ENCODE measurements around the gene GP1BA.

The GP1BA gene

DNA sequence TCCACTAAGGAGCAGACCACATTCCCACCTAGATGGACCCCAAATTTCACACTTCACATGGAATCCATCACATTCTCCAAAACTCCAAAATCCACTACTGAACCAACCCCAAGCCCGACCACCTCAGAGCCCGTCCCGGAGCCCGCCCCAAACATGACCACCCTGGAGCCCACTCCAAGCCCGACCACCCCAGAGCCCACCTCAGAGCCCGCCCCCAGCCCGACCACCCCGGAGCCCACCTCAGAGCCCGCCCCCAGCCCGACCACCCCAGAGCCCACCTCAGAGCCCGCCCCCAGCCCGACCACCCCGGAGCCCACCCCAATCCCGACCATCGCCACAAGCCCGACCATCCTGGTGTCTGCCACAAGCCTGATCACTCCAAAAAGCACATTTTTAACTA is 1.6 kb downstream of the GP1BA start:
- no peak for DNase-seq (ENCODE audit: extremely low read depth, insufficient read length)
- TF ChIP-seq, protein P1, sequence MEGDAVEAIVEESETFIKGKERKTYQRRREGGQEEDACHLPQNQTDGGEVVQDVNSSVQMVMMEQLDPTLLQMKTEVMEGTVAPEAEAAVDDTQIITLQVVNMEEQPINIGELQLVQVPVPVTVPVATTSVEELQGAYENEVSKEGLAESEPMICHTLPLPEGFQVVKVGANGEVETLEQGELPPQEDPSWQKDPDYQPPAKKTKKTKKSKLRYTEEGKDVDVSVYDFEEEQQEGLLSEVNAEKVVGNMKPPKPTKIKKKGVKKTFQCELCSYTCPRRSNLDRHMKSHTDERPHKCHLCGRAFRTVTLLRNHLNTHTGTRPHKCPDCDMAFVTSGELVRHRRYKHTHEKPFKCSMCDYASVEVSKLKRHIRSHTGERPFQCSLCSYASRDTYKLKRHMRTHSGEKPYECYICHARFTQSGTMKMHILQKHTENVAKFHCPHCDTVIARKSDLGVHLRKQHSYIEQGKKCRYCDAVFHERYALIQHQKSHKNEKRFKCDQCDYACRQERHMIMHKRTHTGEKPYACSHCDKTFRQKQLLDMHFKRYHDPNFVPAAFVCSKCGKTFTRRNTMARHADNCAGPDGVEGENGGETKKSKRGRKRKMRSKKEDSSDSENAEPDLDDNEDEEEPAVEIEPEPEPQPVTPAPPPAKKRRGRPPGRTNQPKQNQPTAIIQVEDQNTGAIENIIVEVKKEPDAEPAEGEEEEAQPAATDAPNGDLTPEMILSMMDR (IDR thresholded peaks at IDR 0.05; ENCODE audit: insufficient read depth, low read length, poor library complexity, severe bottlenecking) = no peak
- Histone ChIP-seq H3K27me3 (replicated peaks; ENCODE audit: control insufficient read depth, insufficient read depth, low read length) (no peaks in the 10 kb centered on the region), H3K36me3 (ENCODE audit: control insufficient read depth, insufficient read depth, low read length) (peaks cover 22% of the 10 kb centered on the region), H3K4me3 (replicated peaks; ENCODE audit: low read depth, low read length) (no peak overlapping the region)

DNA sequence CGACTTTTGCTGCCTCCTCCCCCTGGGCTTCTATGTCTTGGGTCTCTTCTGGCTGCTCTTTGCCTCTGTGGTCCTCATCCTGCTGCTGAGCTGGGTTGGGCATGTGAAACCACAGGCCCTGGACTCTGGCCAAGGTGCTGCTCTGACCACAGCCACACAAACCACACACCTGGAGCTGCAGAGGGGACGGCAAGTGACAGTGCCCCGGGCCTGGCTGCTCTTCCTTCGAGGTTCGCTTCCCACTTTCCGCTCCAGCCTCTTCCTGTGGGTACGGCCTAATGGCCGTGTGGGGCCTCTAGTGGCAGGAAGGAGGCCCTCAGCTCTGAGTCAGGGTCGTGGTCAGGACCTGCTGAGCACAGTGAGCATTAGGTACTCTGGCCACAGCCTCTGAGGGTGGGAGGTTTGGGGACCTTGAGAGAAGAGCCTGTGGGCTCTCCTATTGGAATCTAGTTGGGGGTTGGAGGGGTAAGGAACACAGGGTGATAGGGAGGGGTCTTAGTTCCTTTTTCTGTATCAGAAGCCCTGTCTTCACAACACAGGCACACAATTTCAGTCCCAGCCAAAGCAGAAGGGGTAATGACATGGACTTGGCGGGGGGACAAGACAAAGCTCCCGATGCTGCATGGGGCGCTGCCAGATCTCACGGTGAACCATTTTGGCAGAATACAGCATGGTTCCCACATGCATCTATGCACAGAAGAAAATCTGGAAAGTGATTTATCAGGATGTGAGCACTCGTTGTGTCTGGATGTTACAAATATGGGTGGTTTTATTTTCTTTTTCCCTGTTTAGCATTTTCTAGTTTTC is 2.3 kb downstream of the GP1BA start:
- H3K36me3 ChIP-seq (ENCODE audit: control insufficient read depth, insufficient read depth, low read length) = peaks cover 22% of the 10 kb centered on the region
- peak; percentile 59 for DNase-seq (ENCODE audit: extremely low read depth, insufficient read length)
- no peak overlapping the region for H3K4me3 ChIP-seq (replicated peaks; ENCODE audit: low read depth, low read length)
- no peaks in the 10 kb centered on the region for H3K27me3 ChIP-seq (replicated peaks; ENCODE audit: control insufficient read depth, insufficient read depth, low read length)
- TF ChIP-seq, protein P1 (IDR thresholded peaks at IDR 0.05; ENCODE audit: insufficient read depth, low read length, poor library complexity, severe bottlenecking) = peak; percentile 15

DNA sequence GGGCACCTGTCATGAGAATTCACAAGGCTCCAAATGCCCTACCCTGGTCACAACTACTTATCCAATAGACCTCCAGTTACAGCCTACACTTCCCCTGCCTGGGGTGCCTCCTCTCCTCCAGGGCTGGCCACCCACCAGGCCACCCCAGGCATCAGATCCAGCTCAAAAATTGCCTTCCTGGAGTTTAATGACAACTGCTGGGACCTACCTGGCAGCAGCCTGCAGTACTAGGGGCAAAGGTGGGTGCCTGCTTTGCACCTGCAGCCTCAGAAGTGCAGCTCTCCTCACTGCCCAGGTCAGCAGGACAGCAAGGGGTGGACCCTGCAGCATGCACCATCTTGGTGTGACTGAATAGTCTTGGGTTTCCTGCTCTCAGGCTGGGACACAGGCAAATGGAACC is 3.6 kb downstream of the GP1BA start:
- H3K27me3 ChIP-seq (replicated peaks; ENCODE audit: control insufficient read depth, insufficient read depth, low read length) = no peaks in the 10 kb centered on the region
- no peak for DNase-seq (ENCODE audit: extremely low read depth, insufficient read length)
- TF ChIP-seq, protein P1 (IDR thresholded peaks at IDR 0.05; ENCODE audit: insufficient read depth, low read length, poor library complexity, severe bottlenecking) = no peak
- H3K36me3 ChIP-seq (ENCODE audit: control insufficient read depth, insufficient read depth, low read length) = peaks cover 22% of the 10 kb centered on the region
- H3K4me3 ChIP-seq (replicated peaks; ENCODE audit: low read depth, low read length) = no peak overlapping the region

DNA sequence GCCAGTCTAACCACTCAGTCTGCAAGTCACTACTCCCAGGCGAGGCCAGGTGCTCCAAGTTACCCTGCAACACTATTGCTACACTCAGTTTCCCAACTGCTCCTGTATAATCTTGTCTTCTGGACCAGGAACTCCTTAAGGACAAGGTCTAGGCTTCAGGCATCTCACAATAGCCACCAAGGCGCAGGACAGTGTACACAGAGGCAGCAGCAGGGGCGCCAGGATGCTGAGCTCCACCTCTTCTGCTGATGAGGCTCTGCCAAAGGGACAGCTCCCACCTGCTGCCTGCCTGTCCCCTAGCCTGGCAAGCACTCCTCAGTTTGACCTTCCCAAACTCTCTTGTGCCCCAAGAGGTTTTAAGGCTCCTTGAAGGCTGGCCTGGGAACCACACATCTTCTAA is 4.4 kb downstream of the GP1BA start:
- TF ChIP-seq, protein P1 (IDR thresholded peaks at IDR 0.05; ENCODE audit: insufficient read depth, low read length, poor library complexity, severe bottlenecking) = no peak
- Histone ChIP-seq H3K4me3 (replicated peaks; ENCODE audit: low read depth, low read length) (no peak overlapping the region), H3K36me3 (ENCODE audit: control insufficient read depth, insufficient read depth, low read length) (peaks cover 22% of the 10 kb centered on the region), H3K27me3 (replicated peaks; ENCODE audit: control insufficient read depth, insufficient read depth, low read length) (no peaks in the 10 kb centered on the region)
- DNase-seq (ENCODE audit: extremely low read depth, insufficient read length) = no peak

DNA sequence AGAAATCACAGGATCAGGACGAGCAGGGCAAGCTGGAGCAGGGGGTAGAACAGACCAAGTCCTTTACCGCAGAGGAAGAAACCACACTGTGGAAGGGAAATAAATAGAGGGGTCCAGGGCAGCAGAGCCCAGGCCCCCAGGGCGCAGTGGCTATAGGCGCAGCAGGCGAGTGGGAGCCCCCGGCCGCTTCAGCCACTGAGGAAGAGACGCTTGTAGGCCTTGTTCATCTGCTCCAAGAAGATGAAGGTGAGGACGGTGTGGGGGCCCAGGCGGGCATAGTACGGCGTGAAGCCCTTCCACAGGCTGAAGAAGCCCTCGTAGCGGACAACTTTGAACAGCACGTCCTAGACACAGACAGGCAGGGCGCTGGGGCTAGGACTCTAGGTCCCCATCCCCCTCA is 5.5 kb downstream of the GP1BA start:
- Histone ChIP-seq H3K27me3 (replicated peaks; ENCODE audit: control insufficient read depth, insufficient read depth, low read length) (no peaks in the 10 kb centered on the region), H3K36me3 (ENCODE audit: control insufficient read depth, insufficient read depth, low read length) (peaks cover 22% of the 10 kb centered on the region), H3K4me3 (replicated peaks; ENCODE audit: low read depth, low read length) (no peak overlapping the region)
- DNase-seq (ENCODE audit: extremely low read depth, insufficient read length) = no peak
- TF ChIP-seq, protein P1 (IDR thresholded peaks at IDR 0.05; ENCODE audit: insufficient read depth, low read length, poor library complexity, severe bottlenecking) = no peak

Data from GM06990 (cell line).